GM19025 (cell line): ENCODE results near the gene FRMPD1.

Source experiments
- ATAC-seq: cut with Tn5 transposase; IDR thresholded peaks from one replicate; pipeline ENCODE4 v1.9.1; 2021; ENCODE audit warnings: mild to moderate bottlenecking, low read depth, moderate library complexity; ENCODE audit not compliant: unreplicated experiment

FRMPD1 gene

GRCh38 chr9:37625758-37626147, 25.0 kb upstream of the FRMPD1 start:
- no peak for ATAC-seq

- ATAC-seq, result no peak
These were observed 24.0 kb upstream of the FRMPD1 start for GRCh38 chr9:37626708-37627292.

- ATAC-seq, result no peak
These were observed 18.3 kb upstream of the FRMPD1 start for GRCh38 chr9:37632479-37632878.

GRCh38 chr9:37635808-37636207, 14.9 kb upstream of the FRMPD1 start:
- ATAC-seq, result no peak

GRCh38 chr9:37636511-37637448, 14.0 kb upstream of the FRMPD1 start:
- ATAC-seq, result no peak

GRCh38 chr9:37639109-37639762, 11.5 kb upstream of the FRMPD1 start:
- ATAC-seq, result no peak

GRCh38 chr9:37639841-37640240, 10.9 kb upstream of the FRMPD1 start:
- ATAC-seq, result no peak

- ATAC-seq, result no peak
These were observed 10.5 kb upstream of the FRMPD1 start for GRCh38 chr9:37640246-37640645.

- ATAC-seq, result no peak
These were observed 9.4 kb upstream of the FRMPD1 start for GRCh38 chr9:37641331-37641730.

GRCh38 chr9:37643214-37643613, 7.5 kb upstream of the FRMPD1 start:
- no peak for ATAC-seq

GRCh38 chr9:37645903-37646506, 4.7 kb upstream of the FRMPD1 start:
- ATAC-seq, result no peak

GRCh38 chr9:37650299-37650872, 368 bp upstream of the FRMPD1 start:
- ATAC-seq, result no peak

GRCh38 chr9:37652261-37652660, 1.5 kb downstream of the FRMPD1 start:
- ATAC-seq, result no peak

GRCh38 chr9:37653385-37653784, 2.6 kb downstream of the FRMPD1 start:
- no peak for ATAC-seq

- ATAC-seq, result no peak
These were observed 6.2 kb downstream of the FRMPD1 start for GRCh38 chr9:37656936-37657335.

- ATAC-seq, result no peak
These were observed 9.9 kb downstream of the FRMPD1 start for GRCh38 chr9:37660691-37661090.

GRCh38 chr9:37663926-37664325, 13.2 kb downstream of the FRMPD1 start:
- no peak for ATAC-seq

GRCh38 chr9:37667706-37668105, 17.0 kb downstream of the FRMPD1 start:
- ATAC-seq, result no peak

- ATAC-seq, result no peak
These were observed 17.4 kb downstream of the FRMPD1 start for GRCh38 chr9:37668116-37668601.

- no peak for ATAC-seq
These were observed 18.5 kb downstream of the FRMPD1 start for GRCh38 chr9:37669232-37669631.

- no peak for ATAC-seq
These were observed 24.9 kb downstream of the FRMPD1 start for GRCh38 chr9:37675661-37676060.
